22Rv1 (cell line): ENCODE results near the gene DENND1C.

Experiments used
- CTCF ChIP-seq: fragments of 450-650 bp; IDR thresholded peaks from 2 replicates; pipeline ENCODE4 v1.5.1; 2017; ENCODE audit warnings: mild to moderate bottlenecking
- ZFX ChIP-seq: fragments of 450-650 bp; IDR thresholded peaks from 2 replicates; pipeline ENCODE4 v1.6.1; 2017; ENCODE audit warnings: antibody characterized with exemption, borderline replicate concordance

- TF ChIP-seq CTCF = no peak
- TF ChIP-seq ZFX = no peak
Measured at GRCh38 chr19:6458695-6459261, 22.8 kb downstream of the DENND1C start.
